Transverse colon (tissue), 4 donors: ENCODE results near the gene SRP14. TPM values are rescaled to one million over a fixed set of nuclear protein-coding genes. Genes with fewer than 3 reads are reported as not detected.
A peak's percentile ranks its signal among the peaks of the same experiment; 100 is the strongest.

Source experiments
- DNase-seq: peaks from one replicate; pipeline ENCODE4 v3.0.0-alpha.2; 2019
- H3K27ac ChIP-seq, 4 donors: fragments of 200-600 bp; sonication (generic); 2 replicates each; pipeline ENCODE4 v1.5.1; 2016 to 2018; ENCODE audit warnings: inconsistent platforms in 4 of 4
- H3K27me3 ChIP-seq: fragments of 200-600 bp; sonication (generic); 2 replicates; pipeline ENCODE4 v1.5.1; 2017; ENCODE audit warnings: inconsistent platforms
- H3K36me3 ChIP-seq, 4 donors: fragments of 200-600 bp; sonication (generic); 2 replicates each; pipeline ENCODE4 v1.5.1; 2017 to 2019; ENCODE audit warnings: inconsistent platforms in 4 of 4
- H3K4me1 ChIP-seq, 4 donors: fragments of 200-600 bp; sonication (generic); 2 replicates each; pipeline ENCODE4 v1.5.1; 2017 to 2020; ENCODE audit warnings: inconsistent platforms in 4 of 4
- H3K4me3 ChIP-seq, 4 donors: fragments of 200-600 bp; sonication (generic); 1 replicate in 1 of 4; 2 replicates in 3 of 4; pipeline versions ENCODE4 v1.5.1 to v1.6.1; 2017 to 2019; ENCODE audit warnings: inconsistent platforms in 4 of 4
- H3K9me3 ChIP-seq, 2 donors: fragments of 200-600 bp; sonication (generic); 2 replicates each; pipeline ENCODE4 v1.5.1; 2017 to 2019; ENCODE audit warnings: inconsistent platforms in 2 of 2
- EP300 ChIP-seq: sonication (generic); formaldehyde crosslinking; IDR thresholded peaks from one replicate; pipeline ENCODE4 v1.6.1; 2017; ENCODE audit warnings: antibody characterized with exemption, low read depth
- POLR2A ChIP-seq: fragments of 450-650 bp; IDR thresholded peaks from one replicate; pipeline ENCODE4 v1.6.1; 2016; ENCODE audit warnings: antibody characterized with exemption, mild to moderate bottlenecking, moderate library complexity
- POLR2AphosphoS5 ChIP-seq, 3 donors: sonication (generic); formaldehyde crosslinking; IDR thresholded peaks; one replicate each; pipeline ENCODE4 v1.6.1; 2016; ENCODE audit warnings: antibody characterized with exemption in 3 of 3
- WGBS, 2 donors: methylation state at CpG; one replicate each; pipeline ENCODE4 v1.1.5; 2018; ENCODE audit warnings: low coverage in 1 of 2; 5-methylcytosine and 5-hydroxymethylcytosine counted together
- in situ Hi-C, 4 donors: fragments of 200-750 bp; cut with MboI; loops; one replicate each; pipeline versions ENCODE4 v1.15.0 to v1.15.1; 2017; ENCODE audit warnings: low sequenced_read_pairs in 3 of 4, low pct_ligation_motif_present in 1 of 4, low pct_unique_long_range_greater_than_20kb in 1 of 4
- intact Hi-C: fragments of 100-400 bp; cut with DNase I; formaldehyde crosslinking; loops from one replicate; pipeline ENCODE4 v1.15.1; 2023; ENCODE audit warnings: low total_unique reads
- total RNA-seq, 4 donors: library from RNA; depleted of rRNA; stranded (reverse); fragments of >200 nt; gene quantifications; one replicate each; pipeline ENCODE4 v1.1.0, GENCODE V29; 2016
- TF ChIP-seq, protein P1 (sequence below), 5 experiments: fragments of 200-600 bp in 3 of 5; fragments of 450-650 bp in 2 of 5; sonication (generic) in 3 of 5; IDR thresholded peaks; 1 replicate in 2 of 5; 2 replicates in 3 of 5; pipeline ENCODE4 v1.5.1; 2016 to 2017; ENCODE audit warnings: antibody characterized with exemption in 5 of 5, inconsistent platforms in 3 of 5, mild to moderate bottlenecking in 2 of 5, moderate library complexity in 1 of 5

Gene SRP14
- total RNA-seq, 4 donors from 2014 or later, result 216 to 511 (median 283) TPM

GRCh38 chr15:40072216-40072990 is 33.4 kb upstream of the SRP14 start:
- 56 to 72% methylated on average over 8 to 34 of the region's 34 CpGs for WGBS, 2 donors
- Histone ChIP-seq H3K9me3 (no peaks in the 10 kb centered on the region), H3K27ac (no peak overlapping the region), H3K27me3 (no peaks in the 10 kb centered on the region), H3K4me1 (peaks cover 14 to 40% (median 25%) of the 10 kb centered on the region in 4 donors), H3K36me3 (no peaks in the 10 kb centered on the region), H3K4me3 (no peak overlapping the region)
- TF ChIP-seq POLR2A, result no peak
- TF ChIP-seq, protein P1, sequence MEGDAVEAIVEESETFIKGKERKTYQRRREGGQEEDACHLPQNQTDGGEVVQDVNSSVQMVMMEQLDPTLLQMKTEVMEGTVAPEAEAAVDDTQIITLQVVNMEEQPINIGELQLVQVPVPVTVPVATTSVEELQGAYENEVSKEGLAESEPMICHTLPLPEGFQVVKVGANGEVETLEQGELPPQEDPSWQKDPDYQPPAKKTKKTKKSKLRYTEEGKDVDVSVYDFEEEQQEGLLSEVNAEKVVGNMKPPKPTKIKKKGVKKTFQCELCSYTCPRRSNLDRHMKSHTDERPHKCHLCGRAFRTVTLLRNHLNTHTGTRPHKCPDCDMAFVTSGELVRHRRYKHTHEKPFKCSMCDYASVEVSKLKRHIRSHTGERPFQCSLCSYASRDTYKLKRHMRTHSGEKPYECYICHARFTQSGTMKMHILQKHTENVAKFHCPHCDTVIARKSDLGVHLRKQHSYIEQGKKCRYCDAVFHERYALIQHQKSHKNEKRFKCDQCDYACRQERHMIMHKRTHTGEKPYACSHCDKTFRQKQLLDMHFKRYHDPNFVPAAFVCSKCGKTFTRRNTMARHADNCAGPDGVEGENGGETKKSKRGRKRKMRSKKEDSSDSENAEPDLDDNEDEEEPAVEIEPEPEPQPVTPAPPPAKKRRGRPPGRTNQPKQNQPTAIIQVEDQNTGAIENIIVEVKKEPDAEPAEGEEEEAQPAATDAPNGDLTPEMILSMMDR (IDR thresholded peaks at IDR 0.05), result peak in 1 of 5 experiments; percentile 17
- DNase-seq, result no peak
- in situ Hi-C loops (no loop called here), intact Hi-C loops (no loop called here)

- no peaks in the 10 kb centered on the region for H3K36me3 ChIP-seq
- TF ChIP-seq EP300 (no peak), POLR2AphosphoS5 (IDR thresholded peaks at IDR 0.05) (no peak), POLR2A (no peak)
- TF ChIP-seq, protein P1 (IDR thresholded peaks at IDR 0.05), result no peak
- H3K27ac ChIP-seq, result peak overlapping the region in 1 of 4 donors; percentile 75
- intact Hi-C loops, result no loop called here
- no peak for DNase-seq
- no peak overlapping the region for H3K4me3 ChIP-seq
- 98% methylated on average over 8 of the region's 8 CpGs; no CpG with 5 or more reads in 1 of the 2 donors for WGBS, 2 donors
- peaks cover 14 to 40% (median 25%) of the 10 kb centered on the region in 4 donors for H3K4me1 ChIP-seq
- no peaks in the 10 kb centered on the region for H3K27me3 ChIP-seq
- in situ Hi-C loops, result no loop called here
- no peaks in the 10 kb centered on the region for H3K9me3 ChIP-seq
These were observed 31.7 kb upstream of the SRP14 start for GRCh38 chr15:40070608-40071218.

GRCh38 chr15:40070166-40070557 is 31.2 kb upstream of the SRP14 start:
- in situ Hi-C loops (no loop called here), intact Hi-C loops (no loop called here)
- H3K4me3 ChIP-seq, result no peak overlapping the region
- DNase-seq, result no peak
- H3K27me3 ChIP-seq, result no peaks in the 10 kb centered on the region
- peak overlapping the region in 3 of 4 donors; percentile 75 to 80 (median 75) for H3K27ac ChIP-seq
- no peaks in the 10 kb centered on the region for H3K36me3 ChIP-seq
- TF ChIP-seq, protein P1 (IDR thresholded peaks at IDR 0.05), result no peak
- TF ChIP-seq EP300, result no peak
- no peak for TF ChIP-seq POLR2A
- no peak for TF ChIP-seq POLR2AphosphoS5 (IDR thresholded peaks at IDR 0.05)
- no peaks in the 10 kb centered on the region for H3K9me3 ChIP-seq
- peaks cover 14 to 40% (median 25%) of the 10 kb centered on the region in 4 donors for H3K4me1 ChIP-seq
- WGBS, 2 donors, result 65 to 80% methylated on average over 3 to 5 of the region's 5 CpGs

DNA sequence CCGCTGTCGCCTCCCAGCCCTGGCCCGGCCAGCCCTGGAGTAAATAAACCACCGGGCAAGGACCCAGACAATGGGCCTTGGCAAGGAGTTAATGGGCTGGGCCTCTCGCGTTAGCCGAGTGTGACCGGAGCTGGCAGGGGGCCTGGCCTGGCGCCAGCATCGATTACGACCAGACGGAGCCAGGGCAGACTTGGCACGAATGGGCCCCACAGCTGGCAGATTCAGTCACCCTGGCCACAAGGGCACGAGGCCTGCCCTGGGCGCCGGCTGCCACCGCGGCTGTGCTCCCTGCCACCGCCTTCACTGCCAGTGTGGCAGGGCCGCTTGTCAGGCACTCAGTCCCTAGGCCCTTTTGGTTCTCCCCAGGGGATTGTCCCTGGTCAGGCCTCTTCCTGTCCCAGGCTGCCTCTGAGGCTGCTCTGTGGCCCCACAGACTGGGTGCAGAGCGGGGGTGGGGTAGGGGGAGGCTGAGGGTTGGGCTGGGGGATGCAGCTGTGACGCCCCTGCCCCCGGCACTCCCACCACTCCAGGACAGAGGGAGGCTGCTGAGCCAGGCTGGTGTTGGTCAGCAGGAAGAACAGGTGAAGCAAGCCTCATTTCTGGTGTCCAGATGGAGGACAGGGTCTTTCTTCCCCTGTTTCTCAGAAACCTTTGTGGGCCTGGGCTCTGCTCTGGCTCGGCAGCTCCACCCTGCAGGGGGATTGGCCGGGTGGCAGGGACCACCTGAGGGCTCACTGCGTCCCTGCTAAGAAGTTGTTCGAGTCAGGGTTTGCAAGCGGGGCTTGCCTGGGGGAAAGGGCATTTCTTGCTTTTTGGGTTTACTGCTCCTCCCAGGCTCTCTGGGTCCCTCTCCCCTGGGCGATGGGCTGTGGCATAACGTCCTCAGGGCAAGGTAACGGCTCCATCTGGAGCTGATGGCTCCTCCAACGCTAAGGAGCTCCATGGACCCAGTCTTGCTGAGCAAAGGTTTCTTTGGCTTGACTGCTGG is 30.5 kb upstream of the SRP14 start:
- Histone ChIP-seq H3K27me3 (no peaks in the 10 kb centered on the region), H3K9me3 (no peaks in the 10 kb centered on the region), H3K27ac (peak overlapping the region; percentile 64 to 80 (median 75)), H3K4me1 (peaks cover 14 to 40% (median 25%) of the 10 kb centered on the region in 4 donors), H3K4me3 (no peak overlapping the region), H3K36me3 (no peaks in the 10 kb centered on the region)
- intact Hi-C loops, result no loop called here
- WGBS, 2 donors, result 43% methylated on average over 18 of the region's 32 CpGs; no CpG with 5 or more reads in 1 of the 2 donors
- in situ Hi-C loops, result no loop called here
- TF ChIP-seq POLR2AphosphoS5 (IDR thresholded peaks at IDR 0.05) (peak; percentile 28 to 82 (median 81)), EP300 (no peak), POLR2A (peak; percentile 23)
- TF ChIP-seq, protein P1 (IDR thresholded peaks at IDR 0.05), result no peak
- peak; percentile 95 for DNase-seq
